ENCODE data around the gene THOP1. TPM values are rescaled to one million over a fixed set of nuclear protein-coding genes. Genes with fewer than 3 reads are reported as not detected.

THOP1 gene
- total RNA-seq, 1 experiment from 2014 or later, result 85.9 TPM

DNA sequence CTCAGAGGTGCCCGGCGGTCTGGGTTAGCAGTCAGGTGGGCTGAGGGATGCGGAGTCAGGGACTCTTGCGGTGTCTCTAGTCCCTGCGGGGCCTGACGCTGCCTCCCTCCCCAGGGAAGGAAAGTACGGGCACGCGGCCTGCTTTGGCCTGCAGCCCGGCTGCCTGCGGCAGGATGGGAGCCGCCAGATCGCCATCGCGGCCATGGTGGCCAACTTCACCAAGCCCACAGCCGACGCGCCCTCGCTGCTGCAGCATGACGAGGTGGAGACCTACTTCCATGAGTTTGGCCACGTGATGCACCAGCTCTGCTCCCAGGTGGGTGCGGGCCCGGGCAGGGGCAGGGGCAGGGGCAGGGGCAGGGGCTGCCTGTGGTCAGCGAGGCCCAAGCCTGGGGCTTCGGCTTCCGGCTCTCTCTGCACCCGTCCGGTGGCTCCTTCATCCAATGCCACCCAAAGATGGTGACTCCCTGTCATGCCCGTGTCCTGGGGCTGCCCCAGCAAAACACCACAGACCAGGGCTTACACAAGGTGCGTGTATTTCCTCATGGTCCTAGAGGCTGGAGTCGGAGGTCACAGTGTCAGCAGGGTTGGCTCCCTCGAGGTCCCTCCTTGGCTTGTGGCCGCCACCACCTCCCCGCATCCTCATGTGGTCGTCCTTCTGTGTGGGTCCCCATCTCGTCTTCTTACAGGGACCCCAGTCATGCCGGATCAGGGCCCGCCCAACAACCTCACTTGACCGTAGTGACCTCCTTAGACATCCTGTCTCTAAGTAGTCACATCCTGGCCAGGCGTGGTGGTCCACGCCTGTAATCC, 23.0 kb downstream of the THOP1 start:
- Mint-ChIP-seq H3K9me3 (ENCODE audit: low read depth, unreplicated experiment) (no peaks in the 10 kb centered on the region), H3K4me3 (ENCODE audit: low read depth, unreplicated experiment) (no peak overlapping the region), H3K27me3 (ENCODE audit: unreplicated experiment) (no peaks in the 10 kb centered on the region), H3K4me1 (ENCODE audit: low read depth, unreplicated experiment) (no peaks in the 10 kb centered on the region), H3K36me3 (ENCODE audit: insufficient read depth, unreplicated experiment) (peaks cover 9% of the 10 kb centered on the region), H3K27ac (ENCODE audit: unreplicated experiment) (no peak overlapping the region)
- no peak for DNase-seq
- no peak for TF ChIP-seq CTCF (IDR thresholded peaks at IDR 0.05; ENCODE audit: unreplicated experiment)
- CTCF ChIA-PET, result no interaction called here
- no TSS peak for BruUV-seq (replicated peaks)
- intact Hi-C loops (cut with micrococcal nuclease; ENCODE audit: unreplicated experiment), result no loop called here

- no peak overlapping the region for H3K27ac Mint-ChIP-seq (ENCODE audit: unreplicated experiment)
- CTCF ChIA-PET, result interaction anchor here (0.6 kb wide), 1 partner anchor 455 kb away, joined by 3 read pairs; no protein-coding TSS in a partner anchor
- no peak for DNase-seq
- no TSS peak for BruUV-seq (replicated peaks)
- no peaks in the 10 kb centered on the region for H3K9me3 Mint-ChIP-seq (ENCODE audit: low read depth, unreplicated experiment)
- intact Hi-C loops (cut with micrococcal nuclease; ENCODE audit: unreplicated experiment), result no loop called here
- peaks cover 9% of the 10 kb centered on the region for H3K36me3 Mint-ChIP-seq (ENCODE audit: insufficient read depth, unreplicated experiment)
- no peaks in the 10 kb centered on the region for H3K27me3 Mint-ChIP-seq (ENCODE audit: unreplicated experiment)
- H3K4me3 Mint-ChIP-seq (ENCODE audit: low read depth, unreplicated experiment), result no peak overlapping the region
- no peak for TF ChIP-seq CTCF (IDR thresholded peaks at IDR 0.05; ENCODE audit: unreplicated experiment)
- no peaks in the 10 kb centered on the region for H3K4me1 Mint-ChIP-seq (ENCODE audit: low read depth, unreplicated experiment)
Measured at GRCh38 chr19:2809387-2810140, 24.3 kb downstream of the THOP1 start.

DNA sequence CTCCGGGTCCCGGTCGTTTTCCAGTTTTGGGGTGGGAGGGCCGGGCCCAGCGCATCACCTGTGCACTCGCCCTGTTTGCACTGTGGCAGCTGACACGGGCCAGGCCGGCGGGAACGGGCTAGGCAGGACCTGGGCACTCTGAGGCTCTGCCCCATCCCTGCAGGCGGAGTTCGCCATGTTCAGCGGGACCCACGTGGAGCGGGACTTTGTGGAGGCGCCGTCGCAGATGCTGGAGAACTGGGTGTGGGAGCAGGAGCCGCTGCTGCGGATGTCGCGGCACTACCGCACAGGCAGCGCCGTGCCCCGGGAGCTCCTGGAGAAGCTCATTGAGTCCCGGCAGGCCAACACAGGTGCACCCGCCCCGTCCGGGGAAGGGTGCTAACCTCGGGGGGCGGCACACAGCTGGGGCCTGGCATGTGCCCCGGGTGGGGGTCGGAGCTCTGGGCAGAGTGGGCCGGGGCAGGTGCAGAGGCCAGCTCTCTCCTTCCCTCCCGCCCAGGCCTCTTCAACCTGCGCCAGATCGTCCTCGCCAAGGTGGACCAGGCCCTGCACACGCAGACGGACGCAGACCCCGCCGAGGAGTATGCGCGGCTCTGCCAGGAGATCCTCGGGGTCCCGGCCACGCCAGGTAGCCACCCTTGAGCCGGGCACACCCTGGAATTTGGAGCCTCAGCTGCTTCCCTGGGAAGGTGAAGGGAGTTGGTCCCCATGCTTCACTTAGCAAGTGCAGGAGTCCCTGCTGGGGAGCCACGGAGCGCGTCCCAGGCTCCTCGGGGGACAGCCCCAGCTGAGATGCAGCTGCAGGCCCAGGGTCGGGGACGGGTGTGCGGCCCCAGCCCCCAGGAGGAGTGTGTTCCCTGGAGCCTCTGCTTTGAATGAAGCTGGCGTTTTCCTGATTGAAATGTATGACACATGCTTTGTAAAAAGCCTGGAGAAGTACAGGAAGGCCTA, 25.1 kb downstream of the THOP1 start:
- TF ChIP-seq CTCF (IDR thresholded peaks at IDR 0.05; ENCODE audit: unreplicated experiment), result no peak
- intact Hi-C loops (cut with micrococcal nuclease; ENCODE audit: unreplicated experiment), result no loop called here
- no peaks in the 10 kb centered on the region for H3K27me3 Mint-ChIP-seq (ENCODE audit: unreplicated experiment)
- no peaks in the 10 kb centered on the region for H3K9me3 Mint-ChIP-seq (ENCODE audit: low read depth, unreplicated experiment)
- H3K4me1 Mint-ChIP-seq (ENCODE audit: low read depth, unreplicated experiment), result no peaks in the 10 kb centered on the region
- CTCF ChIA-PET, result interaction anchor here (0.6 kb wide), 1 partner anchor 454 kb away, joined by 3 read pairs; no protein-coding TSS in a partner anchor
- H3K4me3 Mint-ChIP-seq (ENCODE audit: low read depth, unreplicated experiment), result no peak overlapping the region
- H3K27ac Mint-ChIP-seq (ENCODE audit: unreplicated experiment), result no peak overlapping the region
- BruUV-seq (replicated peaks), result no TSS peak
- H3K36me3 Mint-ChIP-seq (ENCODE audit: insufficient read depth, unreplicated experiment), result peaks cover 7% of the 10 kb centered on the region
- DNase-seq, result no peak

- peaks cover 7% of the 10 kb centered on the region for H3K36me3 Mint-ChIP-seq (ENCODE audit: insufficient read depth, unreplicated experiment)
- no peaks in the 10 kb centered on the region for H3K4me1 Mint-ChIP-seq (ENCODE audit: low read depth, unreplicated experiment)
- CTCF ChIA-PET, result no interaction called here
- no peaks in the 10 kb centered on the region for H3K27me3 Mint-ChIP-seq (ENCODE audit: unreplicated experiment)
- DNase-seq, result no peak
- H3K9me3 Mint-ChIP-seq (ENCODE audit: low read depth, unreplicated experiment), result no peaks in the 10 kb centered on the region
- no peak overlapping the region for H3K4me3 Mint-ChIP-seq (ENCODE audit: low read depth, unreplicated experiment)
- TF ChIP-seq CTCF (IDR thresholded peaks at IDR 0.05; ENCODE audit: unreplicated experiment), result no peak
- H3K27ac Mint-ChIP-seq (ENCODE audit: unreplicated experiment), result no peak overlapping the region
- no TSS peak for BruUV-seq (replicated peaks)
- intact Hi-C loops (cut with micrococcal nuclease; ENCODE audit: unreplicated experiment), result no loop called here
Measured at GRCh38 chr19:2811221-2811722, 26.0 kb downstream of the THOP1 start.
